NCI-H345 (cell line): ENCODE measurements around the gene DAZ1.
"Not testable (repeated sequence)": the region's sequence is repeated elsewhere in the genome, so short reads cannot be mapped to it uniquely, and the experiment has no call there.

ENCODE experiments used
- DNase-seq: peaks from one replicate; lab custom pipeline; 2025; lab: John Stamatoyannopoulos, UW

The DAZ1 gene, protein sequence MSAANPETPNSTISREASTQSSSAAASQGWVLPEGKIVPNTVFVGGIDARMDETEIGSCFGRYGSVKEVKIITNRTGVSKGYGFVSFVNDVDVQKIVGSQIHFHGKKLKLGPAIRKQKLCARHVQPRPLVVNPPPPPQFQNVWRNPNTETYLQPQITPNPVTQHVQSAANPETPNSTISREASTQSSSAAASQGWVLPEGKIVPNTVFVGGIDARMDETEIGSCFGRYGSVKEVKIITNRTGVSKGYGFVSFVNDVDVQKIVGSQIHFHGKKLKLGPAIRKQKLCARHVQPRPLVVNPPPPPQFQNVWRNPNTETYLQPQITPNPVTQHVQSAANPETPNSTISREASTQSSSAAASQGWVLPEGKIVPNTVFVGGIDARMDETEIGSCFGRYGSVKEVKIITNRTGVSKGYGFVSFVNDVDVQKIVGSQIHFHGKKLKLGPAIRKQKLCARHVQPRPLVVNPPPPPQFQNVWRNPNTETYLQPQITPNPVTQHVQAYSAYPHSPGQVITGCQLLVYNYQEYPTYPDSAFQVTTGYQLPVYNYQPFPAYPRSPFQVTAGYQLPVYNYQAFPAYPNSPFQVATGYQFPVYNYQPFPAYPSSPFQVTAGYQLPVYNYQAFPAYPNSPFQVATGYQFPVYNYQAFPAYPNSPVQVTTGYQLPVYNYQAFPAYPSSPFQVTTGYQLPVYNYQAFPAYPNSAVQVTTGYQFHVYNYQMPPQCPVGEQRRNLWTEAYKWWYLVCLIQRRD

DNA sequence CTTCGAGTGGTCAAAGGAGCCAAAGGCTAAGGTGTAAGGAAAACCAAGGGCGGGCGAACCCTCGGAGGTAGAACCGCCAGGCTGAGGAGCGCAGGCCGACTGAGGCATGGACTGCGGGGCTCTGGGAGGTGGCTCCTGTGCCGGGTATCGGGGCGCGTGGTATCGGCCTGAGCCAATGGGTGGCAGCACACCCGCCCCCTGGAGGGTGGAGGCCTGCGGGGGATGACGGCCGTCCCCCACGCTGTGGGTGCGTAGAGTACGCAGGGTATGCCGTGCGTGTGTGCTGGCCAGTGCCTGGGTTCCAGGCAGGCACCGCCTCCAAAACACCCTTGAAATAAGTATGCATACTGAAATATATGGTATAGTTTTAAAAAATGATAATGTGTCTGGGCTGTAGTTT, at the start of gene DAZ1:
Gene DAZ1, minus strand, starts transcription at position 101 of the 400 bp plus-strand sequence. CDS start 208 bp downstream, outside the sequence.
- not testable (repeated sequence) for DNase-seq

DNA sequence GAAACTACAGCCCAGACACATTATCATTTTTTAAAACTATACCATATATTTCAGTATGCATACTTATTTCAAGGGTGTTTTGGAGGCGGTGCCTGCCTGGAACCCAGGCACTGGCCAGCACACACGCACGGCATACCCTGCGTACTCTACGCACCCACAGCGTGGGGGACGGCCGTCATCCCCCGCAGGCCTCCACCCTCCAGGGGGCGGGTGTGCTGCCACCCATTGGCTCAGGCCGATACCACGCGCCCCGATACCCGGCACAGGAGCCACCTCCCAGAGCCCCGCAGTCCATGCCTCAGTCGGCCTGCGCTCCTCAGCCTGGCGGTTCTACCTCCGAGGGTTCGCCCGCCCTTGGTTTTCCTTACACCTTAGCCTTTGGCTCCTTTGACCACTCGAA, 20.4 kb upstream of the DAZ1 start, which contains the start of gene DAZ2:
Gene DAZ2, plus strand, starts transcription at position 301 of the 400 bp plus-strand sequence. CDS start 208 bp downstream, outside the sequence.
- not testable (repeated sequence) for DNase-seq

DNA sequence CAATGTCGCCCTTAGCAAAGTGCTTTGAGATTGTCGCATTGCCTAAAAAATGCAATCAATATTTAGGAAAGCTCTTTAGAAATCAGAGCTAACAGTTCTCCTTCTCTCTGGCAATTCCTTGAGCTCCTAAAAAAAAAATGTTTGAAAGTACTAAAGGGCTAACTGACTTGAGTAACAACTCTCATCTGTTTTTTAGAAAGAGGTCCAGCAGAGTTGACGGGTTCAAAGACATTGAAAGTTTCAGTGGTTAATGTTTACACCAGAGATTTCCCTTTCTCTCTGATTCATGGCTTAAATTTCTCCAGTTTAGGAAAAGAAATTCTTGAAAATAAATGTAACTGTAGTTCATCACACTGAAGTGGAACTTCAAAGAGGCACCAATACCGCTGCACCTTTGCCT, 11.9 kb upstream of the DAZ1 start:
- DNase-seq: not testable (repeated sequence)

DNA sequence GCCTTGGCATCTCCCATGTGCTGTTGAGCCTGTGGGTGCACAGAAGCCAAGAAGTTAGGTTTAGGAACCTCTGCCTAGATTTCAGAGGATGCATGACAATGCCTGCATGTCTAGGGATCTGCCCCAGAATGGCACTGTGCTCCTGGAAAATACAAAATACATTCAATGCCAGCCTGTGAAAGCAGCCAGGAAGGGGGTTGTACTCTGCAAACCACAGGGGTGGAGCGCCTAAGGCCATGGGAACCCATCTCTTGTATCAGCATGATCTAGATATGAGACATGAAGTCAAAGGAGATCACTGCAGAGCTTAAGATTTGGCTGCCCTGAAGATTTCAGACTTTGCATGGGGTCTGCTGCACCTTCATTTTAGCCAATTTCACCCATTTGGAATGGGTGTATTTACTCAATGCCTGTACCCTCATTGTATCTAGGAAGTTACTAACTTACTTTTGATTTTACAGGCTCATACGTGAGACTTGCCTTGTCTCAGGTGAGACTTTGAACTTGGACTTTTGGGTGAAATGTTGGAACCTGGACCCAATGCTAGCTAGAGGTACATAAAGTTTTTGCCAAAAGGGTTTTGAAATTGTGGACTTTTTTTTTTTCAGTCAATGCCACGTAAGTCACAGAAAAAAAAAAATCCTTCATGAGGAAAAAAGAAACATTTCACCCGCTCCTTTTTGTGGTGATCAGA, 11.1 kb upstream of the DAZ1 start:
- not testable (repeated sequence) for DNase-seq

DNA sequence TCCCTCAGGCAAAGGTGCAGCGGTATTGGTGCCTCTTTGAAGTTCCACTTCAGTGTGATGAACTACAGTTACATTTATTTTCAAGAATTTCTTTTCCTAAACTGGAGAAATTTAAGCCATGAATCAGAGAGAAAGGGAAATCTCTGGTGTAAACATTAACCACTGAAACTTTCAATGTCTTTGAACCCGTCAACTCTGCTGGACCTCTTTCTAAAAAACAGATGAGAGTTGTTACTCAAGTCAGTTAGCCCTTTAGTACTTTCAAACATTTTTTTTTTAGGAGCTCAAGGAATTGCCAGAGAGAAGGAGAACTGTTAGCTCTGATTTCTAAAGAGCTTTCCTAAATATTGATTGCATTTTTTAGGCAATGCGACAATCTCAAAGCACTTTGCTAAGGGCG, 8.6 kb upstream of the DAZ1 start:
- DNase-seq: not testable (repeated sequence)
